HG02973 (cell line): Measurements from ENCODE around the gene MLLT11.

Source experiments
- ATAC-seq: cut with Tn5 transposase; IDR thresholded peaks from one replicate; pipeline ENCODE4 v1.9.1; 2021; ENCODE audit warnings: moderate library complexity; ENCODE audit not compliant: unreplicated experiment

The MLLT11 gene, protein sequence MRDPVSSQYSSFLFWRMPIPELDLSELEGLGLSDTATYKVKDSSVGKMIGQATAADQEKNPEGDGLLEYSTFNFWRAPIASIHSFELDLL

GRCh38 chr1:151060007-151060656, at the start of gene MLLT11:
Gene MLLT11, plus strand, starts transcription at chr1:151060397. Its CDS starts 6,828 bp downstream, at chr1:151067225.
- no peak for ATAC-seq

- ATAC-seq: no peak
Observed at GRCh38 chr1:151011154-151011850, 48.9 kb upstream of the MLLT11 start.

DNA sequence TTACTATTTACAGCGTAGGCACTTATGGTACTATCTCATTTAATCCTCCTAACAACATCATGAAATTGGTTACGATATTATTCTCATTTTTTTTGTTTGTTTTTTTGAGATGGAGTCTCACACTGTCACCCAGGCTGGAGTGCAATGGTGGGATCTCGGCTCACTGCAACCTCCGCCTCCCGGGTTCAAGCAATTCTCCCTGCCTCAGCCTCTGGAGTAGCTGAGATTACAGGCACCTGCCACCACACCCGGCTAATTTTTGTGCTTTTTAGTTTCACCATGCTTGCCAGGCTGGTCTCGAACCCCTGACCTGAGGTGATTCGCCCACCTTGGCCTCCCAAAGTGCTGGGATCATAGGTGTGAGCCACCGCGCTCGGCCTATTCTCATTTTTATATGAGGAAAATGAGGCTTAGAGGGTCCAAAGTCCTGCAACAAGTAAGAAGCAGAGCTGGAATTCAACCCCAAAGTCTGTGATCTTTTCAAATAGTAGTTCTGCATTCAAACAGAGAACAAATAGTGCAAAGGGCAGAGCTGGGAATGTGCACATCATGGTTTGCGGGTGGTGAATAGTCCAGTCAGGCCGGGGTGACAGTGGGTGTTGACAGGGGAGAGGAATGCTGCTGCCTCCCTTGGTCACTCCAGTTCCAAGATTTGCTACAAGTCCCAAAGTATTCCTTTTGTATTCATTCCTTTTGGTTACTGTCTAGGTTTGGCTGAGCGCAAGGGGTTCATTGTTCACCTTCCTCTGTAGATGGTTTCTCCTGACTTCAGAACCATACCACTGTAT, 47.3 kb upstream of the MLLT11 start:
- no peak for ATAC-seq

DNA sequence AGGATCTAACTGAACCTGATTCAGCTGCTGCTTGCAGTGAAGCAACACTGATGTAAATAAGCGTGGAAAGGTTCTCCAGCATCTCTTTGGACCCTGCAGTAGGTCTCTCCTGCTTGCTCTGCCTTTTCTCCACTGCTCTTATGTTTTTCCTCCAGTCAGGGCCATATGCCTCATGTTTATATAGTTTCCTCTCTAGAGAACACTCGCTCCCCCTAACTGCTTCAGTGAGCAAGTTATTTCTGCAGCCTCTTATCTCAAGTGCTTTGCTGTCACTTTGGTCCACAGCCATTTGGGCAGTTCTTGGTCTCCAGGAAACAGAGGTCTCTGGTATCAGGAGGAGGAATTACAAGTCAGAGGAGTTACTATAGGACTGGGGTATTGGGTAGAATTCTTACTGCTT, 46.7 kb upstream of the MLLT11 start:
- no peak for ATAC-seq

GRCh38 chr1:151024540-151025146, 35.6 kb upstream of the MLLT11 start:
- no peak for ATAC-seq

- ATAC-seq: no peak
Observed at GRCh38 chr1:151026460-151026859, 33.7 kb upstream of the MLLT11 start.

DNA sequence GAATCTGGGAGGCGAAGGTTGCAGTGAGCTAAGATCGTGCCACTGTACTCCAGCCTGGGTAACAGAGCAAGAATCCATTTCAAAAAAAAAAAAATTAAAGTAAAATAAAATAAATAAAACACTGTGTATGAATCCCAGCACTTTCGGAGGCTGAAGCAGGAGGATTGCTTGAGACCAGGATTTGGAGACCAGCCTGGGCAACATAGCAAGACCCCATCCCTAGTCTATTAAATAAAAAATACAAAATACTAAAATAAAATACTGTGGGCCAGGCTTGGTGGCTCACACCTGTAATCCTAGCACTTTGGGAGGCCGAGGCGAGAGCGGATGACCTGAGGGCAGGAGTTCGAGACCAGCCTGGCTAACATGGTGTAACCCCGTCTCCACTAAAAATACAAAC, 28.0 kb upstream of the MLLT11 start:
- no peak for ATAC-seq

DNA sequence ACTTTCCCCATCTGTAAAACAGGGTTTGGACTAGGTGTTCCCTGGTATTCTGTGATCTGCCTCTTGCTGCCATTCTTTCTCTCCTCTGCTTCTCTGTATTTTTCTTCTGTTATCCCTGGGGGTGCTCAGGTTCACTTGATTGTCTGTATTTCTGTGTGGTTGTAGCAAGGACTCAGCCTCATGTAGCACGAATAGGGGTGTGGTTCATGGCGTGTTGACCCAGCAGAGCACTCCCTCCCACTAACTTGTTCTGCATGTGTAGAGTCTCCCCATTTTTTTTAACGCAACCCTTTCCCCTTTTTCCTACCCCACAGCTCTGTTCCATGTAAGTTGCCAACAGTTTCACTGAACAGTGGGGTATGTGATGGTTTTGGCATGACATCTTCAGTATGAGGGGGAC, 25.0 kb upstream of the MLLT11 start:
- ATAC-seq: no peak

DNA sequence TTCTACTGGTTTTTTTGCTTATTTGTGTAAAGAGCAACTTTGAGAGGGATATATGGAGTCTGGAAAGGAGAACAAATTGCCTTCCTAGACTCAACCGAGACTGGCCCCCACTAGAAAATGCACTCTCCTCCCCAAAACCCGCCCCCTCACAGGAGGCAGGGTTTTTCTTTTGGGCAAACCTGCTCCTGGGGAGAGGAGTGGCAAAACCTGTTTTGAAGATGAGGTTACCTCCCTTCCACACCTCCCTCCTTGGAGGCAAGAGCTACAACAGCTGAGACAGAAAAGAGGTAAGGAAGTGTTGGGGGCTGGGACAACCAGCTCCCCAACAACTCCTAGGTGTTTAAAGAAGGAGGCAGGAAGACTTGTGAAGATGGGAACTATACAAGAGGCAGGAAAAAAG, 23.8 kb upstream of the MLLT11 start, which contains the start of gene BNIPL:
Gene BNIPL (plus strand): TSS at position 231 of the 400 bp plus-strand sequence. CDS start 140 bp downstream, at position 371.
- no peak for ATAC-seq

- no peak for ATAC-seq
Observed at GRCh38 chr1:151037032-151037431, 23.2 kb upstream of the MLLT11 start.

GRCh38 chr1:151039521-151039920, 20.7 kb upstream of the MLLT11 start:
- no peak for ATAC-seq

- ATAC-seq: no peak
Observed at GRCh38 chr1:151043163-151043562, 17.0 kb upstream of the MLLT11 start.

DNA sequence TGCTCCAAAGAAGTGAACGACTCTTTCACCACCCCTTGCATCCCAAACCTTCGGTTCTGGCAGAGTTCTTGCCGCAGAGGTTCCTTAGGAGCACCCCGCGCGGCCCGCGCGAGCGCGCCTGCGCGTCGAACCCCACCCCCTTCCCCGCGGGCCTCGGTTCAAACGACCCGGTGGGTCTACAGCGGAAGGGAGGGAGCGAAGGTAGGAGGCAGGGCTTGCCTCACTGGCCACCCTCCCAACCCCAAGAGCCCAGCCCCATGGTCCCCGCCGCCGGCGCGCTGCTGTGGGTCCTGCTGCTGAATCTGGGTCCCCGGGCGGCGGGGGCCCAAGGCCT, 12.6 kb upstream of the MLLT11 start, which contains the start of gene C1orf56:
Gene C1orf56 (plus strand): TSS at position 161 of the 334 bp plus-strand sequence. CDS start 97 bp downstream, at position 258.
- peak; percentile 36 for ATAC-seq

GRCh38 chr1:151047925-151048644, 12.1 kb upstream of the MLLT11 start:
- ATAC-seq: peak; percentile 63

DNA sequence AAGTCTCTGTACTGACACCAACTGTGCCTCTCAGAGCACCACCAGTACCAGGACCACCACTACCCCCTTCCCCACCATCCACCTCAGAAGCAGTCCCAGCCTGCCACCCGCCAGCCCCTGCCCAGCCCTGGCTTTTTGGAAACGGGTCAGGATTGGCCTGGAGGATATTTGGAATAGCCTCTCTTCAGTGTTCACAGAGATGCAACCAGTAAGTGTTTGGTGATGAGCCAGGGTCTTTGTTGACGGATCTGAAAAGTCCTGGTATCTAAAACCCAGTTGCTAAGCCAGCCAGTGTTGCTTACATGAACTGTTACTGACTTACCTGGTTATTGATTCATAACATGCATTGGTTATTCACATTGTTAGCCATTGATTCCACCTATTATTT, 11.6 kb upstream of the MLLT11 start:
- no peak for ATAC-seq

GRCh38 chr1:151049458-151049857, 10.7 kb upstream of the MLLT11 start:
- no peak for ATAC-seq

DNA sequence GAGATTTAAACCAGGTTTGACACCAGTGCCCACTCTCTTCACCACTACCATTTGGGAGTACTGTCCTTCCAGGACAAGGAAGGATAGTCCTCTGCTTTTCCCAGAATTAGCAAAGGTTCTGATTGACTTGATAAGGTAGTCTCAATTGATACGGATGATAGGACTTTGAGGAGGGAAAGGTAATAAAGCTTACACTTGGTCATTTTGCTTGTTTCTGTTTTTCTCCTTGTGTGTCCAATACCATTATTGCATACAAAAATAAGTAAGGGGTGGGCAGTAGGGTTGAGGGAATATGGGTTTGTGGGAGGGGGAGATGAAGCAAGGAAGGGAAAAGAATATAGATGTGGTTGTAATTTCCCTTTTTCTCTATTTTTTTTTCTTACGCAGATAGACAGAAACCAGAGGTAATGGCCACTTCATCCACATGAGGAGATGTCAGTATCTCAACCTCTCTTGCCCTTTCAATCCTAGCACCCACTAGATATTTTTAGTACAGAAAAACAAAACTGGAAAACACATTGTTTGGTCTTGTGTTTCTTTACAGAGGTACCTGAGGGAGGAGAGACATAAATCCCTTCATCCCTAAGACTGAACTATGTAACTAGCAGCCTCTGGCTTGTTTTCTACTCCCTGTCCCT, 10.0 kb upstream of the MLLT11 start:
- no peak for ATAC-seq

DNA sequence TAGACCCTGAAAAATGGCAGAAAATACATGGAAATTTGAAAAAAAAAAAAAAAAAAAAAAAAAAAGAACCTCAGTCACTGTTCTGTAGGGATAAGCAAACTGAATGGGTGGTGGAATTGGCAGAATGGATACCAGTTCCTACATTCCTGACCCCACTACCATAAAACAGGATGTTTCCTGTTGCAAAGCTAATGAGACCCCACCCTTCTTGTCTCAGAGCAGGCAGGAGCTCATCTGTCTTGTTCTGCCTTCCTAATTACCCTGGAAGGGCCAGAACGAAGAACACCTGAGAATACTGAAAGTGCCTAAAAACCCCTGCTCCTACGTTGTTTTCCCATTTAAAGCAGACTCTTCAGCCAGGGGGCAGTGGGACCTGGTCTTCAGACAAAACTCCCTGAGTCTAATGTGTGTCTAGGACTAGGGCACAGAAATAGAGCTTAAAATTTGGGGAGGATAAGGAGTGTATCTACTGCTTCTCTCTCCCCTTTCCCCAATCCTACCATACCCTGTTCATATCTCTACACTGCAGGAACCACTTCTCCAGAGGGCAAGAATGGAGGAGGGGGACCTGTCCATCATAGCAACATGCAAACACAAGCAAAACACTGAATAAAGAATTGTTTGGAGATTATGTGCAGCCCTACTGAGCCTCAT, 8.7 kb upstream of the MLLT11 start:
- no peak for ATAC-seq

GRCh38 chr1:151054971-151055547, 5.1 kb upstream of the MLLT11 start:
- no peak for ATAC-seq
